Posterior vena cava (tissue), 2 donors: Measurements from ENCODE around the gene FREM2. TPM values are rescaled to one million over a fixed set of nuclear protein-coding genes. Genes with fewer than 3 reads are reported as not detected.

Source experiments
- DNase-seq: peaks from one replicate; pipeline ENCODE4 v3.0.0-alpha.2; 2020; ENCODE audit warnings: low spot score
- intact Hi-C, 2 donors: fragments of 100-400 bp; cut with DNase I; formaldehyde crosslinking; loops; one replicate each; pipeline versions ENCODE4 v1.14.1 to v1.14.2; 2022 to 2023
- total RNA-seq, 2 donors: library from RNA; stranded (reverse); fragmentation: NEBNext Ultra II Directional; extraction: Animal tissue kit (Norgen Biotek cat#: 25700); gene quantifications; one replicate each; pipeline ENCODE4 v1.2.1, GENCODE V29; 2021
- donor health status: DM: yes; HTN: yes; CAD: no.
- donor health status: DM: yes; HTN: yes; CAD: no.

Gene FREM2
- total RNA-seq, 2 donors from 2014 or later = under 0.01 to 0.09 TPM

DNA sequence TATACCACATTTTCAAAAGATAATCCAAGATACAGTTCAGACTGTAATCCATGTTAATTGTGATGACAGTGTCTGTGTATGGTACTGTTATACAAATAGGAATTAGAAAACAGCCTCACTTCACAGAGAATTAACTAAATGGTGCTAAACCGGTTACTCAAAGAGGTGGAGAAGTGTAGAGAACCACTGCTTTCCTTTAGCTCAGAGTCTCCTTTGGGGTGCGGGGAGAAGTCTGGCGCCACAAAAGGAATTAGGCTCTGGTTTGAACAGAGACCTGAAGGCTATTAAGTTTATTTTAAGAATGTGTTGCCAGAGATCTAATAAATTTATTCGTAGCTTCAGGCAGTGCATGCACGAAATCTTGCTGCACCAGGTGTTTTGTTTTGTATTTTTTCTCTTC, 65.8 kb downstream of the FREM2 start:
- no peak for DNase-seq
- intact Hi-C loops = no loop called here

GRCh38 chr13:38753878-38754277, 67.0 kb downstream of the FREM2 start:
- intact Hi-C loops = no loop called here
- DNase-seq = no peak

DNA sequence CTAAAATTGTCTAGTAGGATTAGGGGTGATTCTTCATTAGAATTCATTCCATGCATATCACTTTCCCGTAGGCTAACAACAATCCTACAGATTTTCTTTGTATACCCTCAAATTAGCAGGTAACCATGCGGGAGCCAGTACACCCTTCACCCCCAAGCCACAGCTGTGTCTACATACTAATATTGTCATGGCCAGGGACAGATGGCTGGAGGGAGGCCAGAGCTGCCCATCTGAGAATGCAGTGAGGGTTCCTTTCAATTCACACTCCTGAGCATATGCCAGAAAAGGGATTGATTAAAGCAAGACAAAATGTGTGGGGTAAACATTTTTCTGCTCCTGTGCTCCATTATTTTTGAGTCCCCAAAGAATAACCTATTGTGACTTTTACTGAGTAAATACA, 68.9 kb downstream of the FREM2 start:
- intact Hi-C loops = no loop called here
- DNase-seq = no peak

DNA sequence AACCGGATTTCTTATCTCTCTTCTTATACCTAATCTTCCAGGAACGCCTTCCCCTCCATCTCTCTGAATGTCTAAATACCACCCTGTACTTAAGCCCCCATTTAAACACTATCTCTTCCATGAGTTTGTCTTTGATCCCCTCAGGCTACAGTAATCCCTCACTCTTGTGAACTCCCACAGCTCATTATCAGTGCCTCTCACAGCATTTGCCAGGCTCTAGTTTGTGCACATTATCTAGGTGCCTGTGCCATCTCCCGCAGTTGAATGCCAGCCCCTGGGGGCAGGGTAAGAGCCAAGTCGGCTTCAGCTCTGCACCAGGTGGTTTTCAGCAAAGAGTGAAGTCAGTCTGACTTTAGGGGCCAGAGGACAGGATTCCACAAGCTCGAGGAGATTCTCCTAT, 71.4 kb downstream of the FREM2 start:
- intact Hi-C loops = no loop called here
- no peak for DNase-seq

DNA sequence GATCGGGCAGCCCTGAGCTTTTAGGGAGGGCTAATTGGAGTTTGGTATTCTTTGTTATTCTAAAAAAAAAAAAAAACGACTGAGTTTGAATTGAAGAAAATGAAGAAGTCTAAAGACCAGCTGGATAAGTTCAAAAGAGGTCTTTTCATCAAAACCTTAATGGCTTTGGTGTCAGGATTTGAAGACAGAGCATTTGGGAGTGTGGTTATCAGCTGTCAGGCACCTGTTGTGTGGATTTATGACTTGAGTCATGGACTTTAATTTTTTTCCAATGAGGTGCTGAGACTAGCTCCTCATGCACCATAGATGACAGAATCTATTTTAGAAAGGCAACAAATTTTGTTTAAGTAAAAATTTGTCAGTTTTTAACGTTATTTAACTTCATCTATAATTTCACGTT, 72.5 kb downstream of the FREM2 start:
- DNase-seq = no peak
- intact Hi-C loops = no loop called here

DNA sequence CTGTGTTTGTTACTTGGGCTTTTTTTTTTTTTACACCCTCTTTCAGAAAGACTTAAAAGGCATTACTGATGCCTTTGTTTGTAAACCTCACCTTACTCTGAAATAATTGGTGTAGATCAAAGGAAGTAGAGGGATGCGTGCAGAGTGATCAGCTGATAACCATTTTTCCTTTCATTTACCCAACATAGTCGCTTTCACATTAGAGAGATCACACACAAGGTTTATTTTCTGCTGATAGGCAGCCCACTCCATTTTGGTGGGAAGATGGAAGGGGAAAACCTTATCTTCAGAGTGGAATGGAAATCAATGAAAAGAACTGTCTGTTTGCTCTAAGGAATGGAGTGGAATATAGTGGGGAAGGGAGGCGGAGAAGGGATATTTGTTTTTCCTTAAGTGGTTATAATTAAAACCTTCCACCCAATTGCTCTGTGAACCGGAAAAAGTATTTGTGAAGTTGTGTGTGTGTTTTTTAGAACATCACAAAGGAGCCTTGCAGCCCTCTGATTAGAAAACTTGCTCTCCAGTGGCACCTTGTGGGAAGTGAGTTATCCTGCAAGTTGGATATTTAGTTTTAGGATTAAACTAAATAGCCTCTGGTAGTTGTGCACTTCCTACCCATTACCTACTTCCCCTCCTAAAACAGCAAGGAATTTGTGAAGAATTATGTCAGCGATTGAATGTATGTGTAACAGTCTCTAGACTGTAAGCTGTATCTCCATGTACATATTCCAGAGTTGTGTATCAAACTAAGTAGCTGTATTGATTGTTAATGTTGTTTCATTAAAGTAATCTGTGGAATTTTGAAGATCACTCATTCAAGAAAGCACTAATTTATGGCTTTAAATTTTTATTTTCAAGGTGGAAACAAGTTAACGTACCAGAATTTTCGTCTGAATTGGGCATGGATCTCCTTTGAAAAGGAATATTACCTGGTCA, 76.8 kb downstream of the FREM2 start:
- intact Hi-C loops = no loop called here
- no peak for DNase-seq

- DNase-seq = no peak
- intact Hi-C loops = no loop called here
Measured at GRCh38 chr13:38766799-38767198, 79.9 kb downstream of the FREM2 start.

DNA sequence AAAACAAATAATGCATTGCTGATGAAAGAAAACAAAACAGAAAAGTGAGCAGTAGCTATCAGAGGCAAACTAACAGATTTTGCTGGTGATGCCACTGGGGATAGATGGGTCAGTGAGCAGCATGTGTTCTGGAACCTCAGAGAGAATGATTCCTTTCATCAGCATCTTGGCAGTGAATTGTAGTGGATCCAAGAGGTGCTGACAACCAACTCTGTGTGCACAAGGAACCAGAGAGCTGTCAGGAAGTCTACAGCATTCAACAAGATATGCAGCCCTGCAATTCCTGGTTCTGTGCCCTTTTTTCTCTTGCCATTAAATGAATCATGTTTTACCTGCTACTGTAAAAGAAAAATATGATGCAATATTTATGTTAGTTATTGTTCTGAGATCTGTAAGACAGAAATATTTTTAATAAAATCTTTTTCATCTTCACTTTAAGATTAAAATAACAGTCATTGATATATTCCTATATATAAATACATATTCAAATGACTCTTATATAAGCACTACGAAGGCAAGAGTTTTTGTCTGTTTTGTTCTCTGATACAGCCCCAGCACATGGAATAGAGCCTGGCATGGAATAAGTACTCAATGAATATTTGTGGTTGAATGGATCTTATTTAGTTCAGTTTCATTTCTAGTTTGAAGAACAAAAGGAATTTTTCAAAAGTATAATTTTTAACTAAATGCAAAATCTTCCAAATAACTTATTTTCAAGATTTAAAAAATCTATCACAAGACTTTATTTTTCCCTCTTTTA, 80.8 kb downstream of the FREM2 start:
- intact Hi-C loops = no loop called here
- DNase-seq = no peak

DNA sequence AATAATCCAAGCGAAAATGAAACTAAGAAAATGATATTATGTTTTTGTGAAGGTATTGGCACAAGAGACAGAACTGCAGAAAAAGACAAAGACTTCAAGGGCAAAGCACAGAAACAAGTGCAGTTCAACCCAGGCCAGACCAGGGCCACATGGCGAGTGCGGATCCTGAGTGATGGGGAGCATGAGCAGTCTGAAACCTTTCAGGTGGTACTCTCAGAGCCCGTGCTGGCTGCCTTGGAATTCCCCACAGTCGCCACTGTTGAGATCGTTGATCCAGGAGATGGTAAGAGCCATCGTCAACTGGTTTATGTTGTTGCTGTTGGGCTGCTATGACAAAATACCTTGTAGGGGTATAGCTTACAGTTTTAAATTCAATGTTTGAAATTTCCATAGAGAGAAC, 82.6 kb downstream of the FREM2 start:
- no peak for DNase-seq
- intact Hi-C loops = no loop called here

GRCh38 chr13:38775085-38775484, 88.2 kb downstream of the FREM2 start:
- no peak for DNase-seq
- intact Hi-C loops = no loop called here

DNA sequence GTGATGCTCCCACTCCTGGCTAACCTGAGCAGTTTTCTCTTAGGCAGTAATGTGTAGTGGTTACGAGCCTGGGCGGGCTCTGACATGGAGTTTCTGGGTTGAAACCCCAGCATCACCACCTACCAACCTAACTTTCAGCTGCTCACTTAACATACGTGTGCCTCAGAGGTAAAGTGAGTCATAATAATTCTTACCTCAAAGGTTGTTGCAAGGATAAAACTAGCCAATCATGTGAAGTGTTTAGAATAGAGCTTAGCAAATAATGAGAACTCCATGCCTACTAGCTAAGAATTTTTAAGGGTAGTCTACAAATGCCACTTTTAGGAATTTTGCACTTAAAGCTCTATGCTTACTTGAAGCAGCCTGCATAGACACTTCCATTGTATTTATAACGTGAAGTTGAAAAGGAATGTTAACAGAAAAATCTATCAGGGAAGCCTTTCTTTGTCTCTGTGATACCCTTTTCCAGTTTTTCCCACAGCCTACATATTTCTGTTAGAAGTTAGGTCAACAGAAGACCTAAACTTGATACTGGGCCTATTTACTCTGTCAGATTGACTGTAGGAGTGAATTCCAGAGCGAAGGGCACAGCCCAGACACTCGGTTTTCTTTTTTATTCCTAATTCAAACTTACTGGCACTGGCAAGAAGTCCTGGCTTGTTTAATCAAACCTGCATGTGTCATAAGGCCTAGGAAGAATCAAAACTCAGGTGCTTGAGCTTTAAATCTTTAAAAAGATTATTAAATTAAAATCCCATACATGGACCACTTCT, 90.7 kb downstream of the FREM2 start:
- intact Hi-C loops = no loop called here
- no peak for DNase-seq

DNA sequence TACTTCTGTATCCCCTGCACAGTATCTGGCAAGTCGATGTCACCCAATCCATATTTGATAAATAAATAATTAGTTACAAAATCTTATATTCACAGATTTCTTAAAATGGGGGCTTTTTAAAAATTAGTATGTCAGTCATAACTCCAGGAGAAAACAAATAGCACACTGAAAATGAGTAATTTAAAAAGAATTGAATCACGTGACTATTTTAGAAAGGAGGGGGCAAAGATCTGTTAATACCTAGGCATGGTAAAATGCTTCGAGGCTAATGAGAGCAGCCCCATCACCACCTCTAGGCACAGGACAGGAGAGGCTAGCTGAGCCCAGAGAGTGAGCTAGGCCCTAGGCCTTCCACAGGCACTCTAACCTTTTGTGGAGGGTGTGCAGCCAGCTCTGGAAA, 94.7 kb downstream of the FREM2 start:
- intact Hi-C loops = no loop called here
- no peak for DNase-seq

- no peak for DNase-seq
- intact Hi-C loops = no loop called here
Measured at GRCh38 chr13:38784036-38784880, 97.4 kb downstream of the FREM2 start.

GRCh38 chr13:38785042-38785441, 98.2 kb downstream of the FREM2 start:
- DNase-seq = no peak
- intact Hi-C loops = no loop called here

- no peak for DNase-seq
Measured at GRCh38 chr13:38785490-38785889, 98.6 kb downstream of the FREM2 start.

GRCh38 chr13:38787550-38787949, 100.7 kb downstream of the FREM2 start:
- no peak for DNase-seq
- intact Hi-C loops = no loop called here

More at GRCh38 chr13:38785490-38785889, 98.6 kb downstream of the FREM2 start:
- intact Hi-C loops = no loop called here

GRCh38 chr13:38796890-38797289, 110.0 kb downstream of the FREM2 start:
- no peak for DNase-seq
- intact Hi-C loops = no loop called here

DNA sequence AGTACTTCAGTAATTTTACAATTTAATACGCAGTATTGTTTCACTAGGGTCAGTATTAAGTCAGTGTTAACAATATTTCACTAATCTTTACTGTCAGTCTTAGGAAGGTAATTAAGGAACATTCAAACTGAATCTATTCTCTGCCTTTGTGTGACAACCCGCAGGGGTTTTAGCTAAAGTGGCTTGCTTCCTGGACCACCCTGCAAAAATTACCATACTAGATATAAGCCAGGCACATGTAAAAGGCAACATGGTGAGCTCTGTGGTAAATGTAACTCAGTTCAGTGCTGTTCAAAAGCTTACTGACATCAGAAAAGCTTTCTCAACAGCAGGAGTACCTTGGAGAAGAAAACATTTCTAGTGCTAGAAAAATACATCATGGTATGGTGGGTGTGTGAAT, 116.7 kb downstream of the FREM2 start:
- DNase-seq = no peak
- intact Hi-C loops = no loop called here

GRCh38 chr13:38804061-38804460, 117.2 kb downstream of the FREM2 start:
- intact Hi-C loops = no loop called here
- DNase-seq = no peak
